GM21619 (cell line): ENCODE measurements around the gene CFAP46.
"Not testable (repeated sequence)": the region's sequence is repeated elsewhere in the genome, so short reads cannot be mapped to it uniquely, and the experiment has no call there.

ENCODE experiments used
- ATAC-seq: cut with Tn5 transposase; IDR thresholded peaks from one replicate; pipeline ENCODE4 v1.9.1; 2021; ENCODE audit not compliant: unreplicated experiment

CFAP46 gene

DNA sequence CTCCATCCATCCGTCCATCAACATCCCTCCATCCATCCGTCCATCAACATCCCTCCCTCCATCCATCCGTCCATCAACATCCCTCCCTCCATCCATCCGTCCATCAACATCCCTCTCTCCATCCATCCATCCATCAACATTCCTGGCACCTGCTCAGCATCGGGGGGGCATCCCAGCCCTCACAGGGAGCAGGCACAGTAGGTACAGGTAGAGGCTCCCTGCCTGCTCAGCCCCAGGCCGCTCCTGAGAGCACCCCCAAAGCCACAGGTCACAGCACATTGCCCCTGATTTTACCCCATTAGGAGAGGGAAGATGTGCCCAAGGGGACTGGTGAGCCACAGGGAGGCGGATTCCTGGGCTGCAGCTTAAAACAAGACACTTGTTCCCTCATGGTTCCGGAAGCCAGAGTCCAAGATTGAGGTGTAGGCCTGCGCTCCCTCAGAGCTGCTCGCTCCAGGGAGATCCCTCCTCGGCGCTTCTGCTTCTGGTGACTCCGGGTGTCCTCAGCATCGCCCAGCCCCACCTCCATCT is 21.1 kb upstream of the CFAP46 start:
- ATAC-seq: no peak

DNA sequence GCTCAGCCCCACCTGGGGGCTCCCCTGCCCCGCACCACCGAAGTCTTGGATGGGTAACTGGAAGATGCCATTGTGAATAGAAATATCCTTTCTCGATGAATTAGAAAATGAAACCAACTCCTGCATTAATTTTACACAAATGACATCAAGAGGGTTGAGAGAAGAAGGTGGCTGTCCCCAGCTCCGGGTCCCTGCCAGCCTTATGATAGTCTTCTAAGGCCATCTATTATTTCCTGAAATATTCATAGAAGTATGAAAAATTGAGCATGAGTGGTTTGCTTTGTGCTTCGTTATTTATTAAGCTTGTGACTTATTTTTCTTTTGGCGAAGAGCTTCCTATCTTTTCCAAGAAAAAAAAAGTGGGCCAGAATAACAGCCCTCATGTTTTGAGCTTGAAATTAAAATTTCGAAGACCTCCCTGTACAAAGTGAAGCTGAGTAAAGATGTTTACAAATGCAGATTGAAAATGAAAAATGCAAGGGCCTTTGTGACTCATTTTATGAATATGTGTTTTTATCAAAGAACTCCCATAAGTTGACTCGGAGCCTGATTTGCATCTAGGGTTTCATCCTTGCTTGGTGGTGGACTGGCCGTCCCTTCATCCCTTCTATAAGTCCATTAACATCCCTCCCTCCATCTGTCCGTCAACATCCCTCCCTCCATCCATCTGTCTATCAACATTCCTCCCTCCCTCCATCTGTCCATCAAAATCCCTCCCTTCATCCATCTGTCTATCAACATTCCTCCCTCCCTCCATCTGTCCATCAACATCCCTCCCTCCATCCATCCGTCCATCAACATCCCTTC is 20.5 kb upstream of the CFAP46 start:
- peak; percentile 56 for ATAC-seq

DNA sequence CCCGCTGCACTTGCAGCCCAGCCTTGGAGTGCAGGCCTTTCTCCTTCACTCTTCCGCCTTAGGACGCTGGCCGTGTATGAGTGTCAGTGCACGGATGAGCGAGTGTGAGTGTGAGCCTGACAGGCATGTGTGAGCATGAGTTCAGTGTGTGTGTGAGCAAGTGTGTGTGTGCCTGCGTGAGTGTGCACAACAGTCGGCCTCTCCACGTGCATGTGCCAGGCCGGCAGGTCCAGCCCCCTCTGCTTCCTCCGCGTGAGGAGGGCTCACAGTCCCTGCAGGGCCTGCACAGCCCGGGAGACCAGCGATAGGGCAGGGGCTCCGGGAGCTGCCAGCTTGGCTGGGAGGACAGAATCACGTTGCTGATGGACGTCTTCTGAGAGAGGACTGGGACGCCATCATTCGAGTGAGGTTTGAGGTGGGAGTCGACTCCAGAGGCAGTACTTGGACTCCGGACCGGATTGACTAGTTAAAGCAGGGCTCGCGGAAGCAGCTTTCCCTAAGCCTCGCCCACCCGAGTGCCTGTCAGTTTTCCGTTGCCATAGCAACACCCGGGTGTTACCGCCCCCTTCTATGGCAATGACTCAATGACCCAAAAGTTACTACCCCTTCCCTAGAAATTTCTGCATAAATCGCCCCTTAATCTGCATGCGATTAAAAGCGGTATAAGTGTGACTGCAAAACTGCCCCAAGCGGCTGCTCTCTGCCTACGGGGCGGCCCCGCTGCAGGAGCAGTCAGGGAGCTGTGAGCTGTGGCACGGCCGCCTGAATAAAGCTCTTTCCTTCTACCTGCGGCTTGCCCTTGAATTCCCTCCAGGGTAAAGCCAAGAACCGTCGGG is 19.6 kb upstream of the CFAP46 start:
- ATAC-seq: peak; percentile 74

DNA sequence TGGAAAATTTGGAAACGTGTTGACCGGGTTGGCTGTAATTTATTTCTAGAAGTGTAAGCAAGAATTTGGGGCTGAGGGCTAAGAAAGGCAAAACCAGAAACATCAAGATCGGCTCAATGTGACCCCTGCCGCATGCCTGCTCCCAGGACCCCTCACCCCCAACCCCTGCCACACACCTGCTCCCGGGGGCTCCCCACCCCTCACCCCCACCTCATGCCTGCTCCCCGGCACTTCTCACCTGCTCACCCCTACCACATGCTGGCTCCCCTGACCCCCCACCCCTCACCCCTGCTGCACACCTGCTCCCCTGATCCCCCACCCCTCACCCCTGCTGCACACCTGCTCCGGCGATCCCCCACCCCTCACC is 19.0 kb upstream of the CFAP46 start:
- ATAC-seq: no peak

DNA sequence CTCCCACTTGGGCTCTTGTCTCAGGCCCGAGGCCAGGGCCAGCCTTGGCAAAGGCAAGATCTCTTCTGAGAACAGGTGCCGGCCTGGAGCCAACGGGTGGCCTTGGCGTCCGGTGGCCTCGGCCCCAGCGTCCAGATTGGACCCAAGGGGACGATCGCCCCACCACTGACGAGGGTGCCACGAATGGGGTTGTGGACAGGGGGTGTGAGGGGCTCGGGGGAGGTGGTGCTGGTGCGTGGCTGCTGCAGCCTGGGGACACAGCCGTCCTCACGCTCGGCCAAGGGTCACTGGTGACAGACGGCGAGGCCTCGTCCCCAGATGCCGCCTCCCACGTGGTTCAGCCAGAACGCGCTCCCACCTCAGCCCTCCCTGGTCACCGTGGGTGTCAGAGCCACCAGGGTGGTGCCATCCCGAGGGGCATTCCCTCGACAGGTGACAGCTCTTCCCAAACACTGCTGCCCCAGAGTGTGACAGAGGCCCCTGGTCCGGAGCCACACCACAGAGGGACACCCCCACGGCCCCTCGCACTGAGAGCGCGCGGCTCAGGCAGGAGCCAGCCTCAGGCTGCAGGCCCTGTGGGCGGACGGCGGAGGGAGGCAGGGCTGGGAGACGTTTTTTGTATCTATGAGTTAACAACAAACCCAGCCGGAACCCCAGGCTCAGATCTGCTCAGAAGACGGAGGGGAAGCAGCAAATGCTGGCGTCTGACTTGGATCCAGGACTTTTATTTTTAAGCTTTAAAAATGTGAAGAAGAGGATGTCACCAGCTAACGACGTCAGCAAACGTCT is 18.5 kb upstream of the CFAP46 start:
- no peak for ATAC-seq

DNA sequence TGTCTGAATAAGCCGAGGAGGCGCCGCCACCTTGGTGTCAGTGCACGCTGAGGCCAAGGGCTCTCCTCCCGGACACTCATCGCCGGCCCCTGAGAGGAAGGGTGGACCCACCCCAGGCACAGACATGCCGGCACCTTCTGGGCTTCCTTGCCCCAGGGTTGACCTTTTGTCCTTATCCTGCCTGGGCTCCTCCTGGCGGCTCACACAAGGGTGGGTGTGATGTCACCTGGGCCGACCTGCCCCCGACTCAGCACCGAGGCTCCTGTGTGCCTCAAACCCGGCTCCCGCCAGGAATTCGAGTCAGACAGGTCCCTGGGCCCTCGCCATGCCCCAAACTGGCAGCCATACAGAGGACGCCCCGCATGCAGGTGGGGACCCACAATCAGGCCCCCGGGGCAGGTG is 17.7 kb upstream of the CFAP46 start:
- no peak for ATAC-seq

DNA sequence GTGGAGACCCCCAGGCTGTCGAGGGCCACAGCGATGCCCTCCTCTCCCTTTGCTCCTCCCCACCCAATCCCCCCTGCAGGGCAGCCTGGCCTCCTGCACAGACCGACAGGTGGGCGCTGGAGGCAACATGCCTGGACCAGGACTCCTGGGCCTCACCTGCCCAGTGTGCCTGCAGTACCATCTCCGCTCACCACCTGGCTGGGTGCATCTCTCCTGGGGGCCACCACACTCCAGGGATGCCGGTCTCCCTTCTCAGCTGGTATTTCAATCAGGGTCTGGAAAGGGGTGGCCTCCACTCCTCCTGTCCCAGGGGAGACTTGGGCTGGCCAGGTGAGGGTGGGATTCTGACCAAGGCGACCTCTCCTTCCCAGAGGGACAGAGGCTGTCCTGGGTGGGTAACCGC is 17.2 kb upstream of the CFAP46 start:
- no peak for ATAC-seq

DNA sequence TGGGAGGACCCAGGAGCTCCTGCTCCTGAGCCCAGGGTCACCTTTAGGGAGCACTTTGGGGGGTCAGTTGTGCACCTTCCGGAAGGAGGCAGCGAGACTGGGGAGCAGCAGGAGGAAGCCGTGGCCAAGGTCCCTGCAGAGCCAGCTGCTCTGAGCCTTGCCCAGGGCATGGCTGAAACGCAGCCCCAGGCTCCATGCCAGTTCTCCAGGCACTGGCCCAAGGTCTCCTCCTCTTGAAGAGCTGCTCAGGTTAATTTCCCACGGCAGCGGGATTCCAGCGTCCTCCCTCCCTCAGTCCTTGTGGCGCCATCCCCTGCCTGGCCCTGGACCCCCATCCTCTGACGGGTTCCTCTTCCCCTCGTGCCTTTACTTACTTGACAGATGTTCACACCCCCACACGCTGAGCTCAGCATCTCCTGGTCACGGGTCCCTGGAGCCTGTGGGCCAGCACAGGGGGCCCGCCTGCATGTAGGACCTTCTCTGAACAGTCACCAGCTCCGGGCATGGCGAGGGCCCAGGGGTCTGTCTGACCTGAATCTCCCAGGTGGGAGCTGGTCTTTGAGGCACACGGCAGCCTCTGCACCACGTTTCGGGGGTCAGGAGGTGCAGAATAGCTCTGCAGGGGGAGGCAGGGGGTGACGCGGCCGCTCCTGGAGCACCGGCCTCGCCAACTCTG is 16.7 kb upstream of the CFAP46 start:
- no peak for ATAC-seq

DNA sequence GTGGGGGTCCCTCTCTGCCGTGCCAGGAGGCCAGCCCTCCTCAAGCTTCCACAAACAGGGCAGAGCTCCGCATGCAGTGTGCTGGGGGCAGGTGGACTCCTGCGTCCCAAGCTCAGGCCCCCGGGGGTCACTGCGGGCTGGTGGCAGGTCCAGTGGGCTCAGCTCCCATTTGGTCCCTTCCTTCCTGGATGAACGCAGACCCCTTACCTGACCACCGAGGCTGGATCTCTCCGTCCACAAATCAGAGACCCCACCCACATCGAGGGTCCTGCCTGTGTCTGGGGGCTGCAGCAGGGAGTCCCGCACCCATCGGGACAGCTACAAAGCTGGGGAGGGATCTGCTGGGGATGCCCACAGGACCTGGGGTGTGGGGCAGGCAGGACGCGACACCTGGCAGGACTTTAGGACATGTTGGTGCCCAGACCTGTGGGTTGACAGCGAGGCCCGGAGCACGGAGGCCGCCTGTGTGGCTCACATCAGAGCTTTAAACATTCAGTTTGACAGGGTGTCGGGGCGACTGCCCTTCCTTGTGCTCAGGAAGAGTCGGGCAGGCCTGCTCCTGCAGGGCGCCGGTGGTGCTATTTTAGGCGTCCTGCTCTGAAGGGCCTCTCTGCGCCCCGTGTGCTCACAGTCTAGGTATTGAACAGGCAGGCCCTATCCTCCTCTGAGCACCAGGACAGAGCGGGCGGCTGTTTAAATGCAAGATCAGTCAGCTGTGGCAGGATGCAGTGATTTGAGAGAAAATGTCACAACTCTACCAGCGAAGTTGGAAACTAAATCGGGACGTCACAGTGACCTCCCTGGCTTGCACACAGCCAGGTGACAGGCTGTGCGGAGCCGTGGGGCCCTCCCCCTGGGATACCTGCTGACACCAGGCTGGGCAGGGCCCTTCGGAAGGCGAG is 15.9 kb upstream of the CFAP46 start:
- ATAC-seq: no peak

DNA sequence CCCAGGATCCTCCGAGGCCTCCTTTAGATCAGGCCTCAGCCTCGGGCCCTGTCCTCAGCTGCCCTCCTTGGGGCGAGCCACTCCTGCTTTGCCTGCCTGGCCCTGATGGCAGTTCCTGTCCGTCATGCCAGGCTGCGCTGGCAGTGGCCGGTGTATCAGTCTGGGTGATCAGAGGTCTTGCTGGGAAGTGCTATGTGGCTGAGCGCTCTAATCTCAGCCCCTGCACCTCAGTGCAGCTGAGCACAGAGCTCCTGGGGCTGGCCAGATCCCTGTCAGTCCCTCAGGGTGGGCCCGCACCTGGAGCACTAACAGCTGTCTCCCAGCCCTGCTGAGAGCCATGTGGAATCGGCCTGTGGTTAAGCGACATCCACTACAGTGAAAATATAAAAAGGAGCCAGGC is 14.8 kb upstream of the CFAP46 start:
- no peak for ATAC-seq

DNA sequence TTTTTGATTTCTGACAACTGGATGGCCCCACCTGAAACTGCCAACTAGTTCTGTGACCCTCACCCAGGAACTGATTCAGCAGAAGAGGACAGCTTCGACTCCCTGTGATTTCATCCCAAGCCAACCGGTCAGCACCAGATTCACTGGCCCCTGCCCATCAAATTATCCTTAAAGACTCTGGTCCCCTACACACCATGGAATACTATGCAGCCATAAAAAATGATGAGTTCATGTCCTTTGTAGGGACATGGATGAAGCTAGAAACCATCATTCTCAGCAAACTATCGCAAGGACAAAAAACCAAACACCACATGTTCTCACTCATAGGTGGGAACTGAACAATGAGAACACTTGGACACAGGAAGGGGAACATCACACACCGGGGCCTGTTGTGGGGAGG is 13.9 kb upstream of the CFAP46 start:
- not testable (repeated sequence) for ATAC-seq

DNA sequence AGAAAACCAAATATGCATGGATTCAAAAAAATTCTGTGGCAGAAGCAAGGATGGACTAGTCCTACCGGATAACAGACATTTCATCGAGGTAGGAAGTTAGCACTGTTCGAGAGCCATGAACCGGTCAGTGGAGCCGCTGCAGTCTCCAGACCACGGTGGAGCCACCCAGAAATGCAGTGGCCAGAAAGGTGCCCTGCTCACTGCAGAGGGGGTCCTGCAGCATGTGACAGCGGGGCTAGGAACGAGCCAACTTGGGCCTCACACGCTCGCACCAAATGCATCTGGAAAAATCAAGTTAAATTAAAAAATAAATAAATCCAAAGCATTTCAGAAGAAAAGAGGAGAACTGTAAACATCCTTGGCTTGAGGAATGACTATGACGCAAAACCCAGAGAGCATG is 13.1 kb upstream of the CFAP46 start:
- no peak for ATAC-seq

DNA sequence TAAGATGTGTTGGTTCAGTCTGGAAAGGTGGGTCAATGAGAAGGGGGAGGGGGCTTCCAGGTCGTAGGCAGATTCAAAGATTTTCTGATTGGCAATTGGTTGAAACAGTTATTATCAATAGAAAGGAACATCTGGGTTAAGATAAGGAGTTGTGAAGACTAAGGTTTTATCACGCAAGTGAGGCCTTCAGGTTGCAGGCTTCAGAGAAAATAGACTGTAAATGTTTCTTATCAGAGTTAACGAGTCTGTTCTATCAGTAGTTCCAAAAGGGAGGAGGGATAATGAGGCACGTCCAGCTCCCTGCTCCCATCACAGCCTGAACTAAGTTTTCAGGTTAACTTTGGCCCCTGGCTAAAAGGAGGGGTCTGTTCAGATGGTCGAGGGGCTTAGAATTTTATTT is 11.1 kb upstream of the CFAP46 start:
- no peak for ATAC-seq

DNA sequence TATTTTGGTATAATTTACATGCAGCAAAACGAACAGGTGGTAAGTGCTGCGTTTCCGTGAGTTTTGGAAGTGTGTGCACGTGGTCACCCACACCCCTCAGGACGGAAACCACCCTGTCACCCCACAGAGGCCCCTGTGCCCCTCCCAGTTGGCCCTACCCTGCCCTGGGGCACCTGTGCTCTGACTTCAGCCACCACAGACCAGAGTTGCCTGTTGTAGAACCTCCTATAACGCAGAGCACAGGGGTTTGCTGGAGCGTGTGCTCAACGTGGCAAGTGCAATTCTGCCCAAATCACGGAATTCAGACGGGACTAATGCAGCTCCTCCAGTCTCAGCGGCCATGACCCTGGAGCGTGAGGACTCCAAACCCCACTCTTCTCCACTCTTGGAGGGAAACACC is 9.6 kb upstream of the CFAP46 start:
- no peak for ATAC-seq

DNA sequence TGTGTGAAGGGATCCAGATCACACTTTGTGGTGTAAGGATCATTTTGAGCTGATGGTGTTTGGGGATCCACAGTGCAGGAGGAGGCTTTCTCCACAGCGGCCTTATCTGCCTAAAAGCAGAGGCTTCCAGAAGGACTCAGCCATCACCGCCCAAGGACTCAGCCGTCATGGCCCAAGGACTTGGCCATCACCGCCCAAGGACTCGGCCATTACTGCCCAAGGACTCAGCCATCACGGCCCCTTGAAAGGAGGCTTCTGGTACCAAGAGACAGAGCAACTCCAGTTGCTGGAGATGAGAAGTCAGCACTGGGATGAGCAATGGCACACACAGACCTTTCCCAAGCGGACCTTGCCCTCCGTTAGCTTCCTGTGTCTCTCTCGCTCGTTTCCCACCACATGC is 6.0 kb upstream of the CFAP46 start:
- ATAC-seq: no peak

DNA sequence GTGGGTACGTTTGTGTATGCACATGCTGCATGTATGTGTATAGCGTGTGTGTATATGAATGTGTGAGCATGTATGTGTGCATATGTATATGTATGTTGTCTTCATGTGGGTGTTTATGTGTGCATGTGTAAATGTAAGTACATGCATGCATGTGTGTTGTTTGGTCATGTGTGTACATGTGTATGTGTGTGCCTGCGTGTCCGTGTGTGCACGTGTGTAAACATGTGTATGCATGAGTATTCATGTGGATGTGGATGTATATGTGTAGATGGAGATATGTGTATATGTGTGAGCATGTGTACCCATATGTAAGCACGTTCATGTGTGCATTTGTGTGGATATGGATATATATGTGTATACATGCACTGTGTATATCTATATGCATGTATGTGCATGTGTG is 5.5 kb upstream of the CFAP46 start:
- ATAC-seq: no peak

DNA sequence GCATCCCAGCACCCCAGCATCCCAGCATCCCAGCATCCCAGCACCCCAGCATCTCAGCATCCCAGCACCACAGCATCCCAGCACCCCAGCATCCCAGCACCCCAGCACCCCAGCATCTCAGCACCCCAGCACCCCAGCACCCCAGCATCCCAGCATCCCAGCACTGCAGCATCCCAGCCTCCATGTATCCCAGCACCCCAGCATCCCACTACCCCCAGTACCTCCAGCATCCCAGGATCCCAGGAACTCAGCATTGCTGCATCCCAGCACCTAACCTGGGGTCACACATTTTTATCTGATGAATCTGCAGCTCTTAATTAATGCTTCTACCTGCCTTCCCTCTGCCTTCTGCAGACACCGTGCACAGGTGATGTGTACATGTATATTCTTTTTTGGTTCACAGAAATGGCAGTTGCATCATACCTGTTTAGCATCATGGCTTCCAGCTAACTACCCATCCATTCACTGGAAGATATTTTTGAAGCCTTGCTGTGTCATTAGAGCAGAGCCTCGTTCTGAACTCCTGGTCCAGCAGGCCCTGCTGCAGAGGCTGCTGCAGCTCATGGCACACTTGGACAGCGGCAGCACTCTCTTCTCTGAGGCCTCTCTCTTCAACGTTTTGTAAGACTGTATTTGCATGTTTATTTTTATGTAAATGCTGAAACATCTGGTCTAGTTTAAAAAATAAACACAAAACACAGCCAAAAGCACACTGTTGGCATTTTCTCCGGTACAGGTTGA is 4.6 kb upstream of the CFAP46 start:
- no peak for ATAC-seq

DNA sequence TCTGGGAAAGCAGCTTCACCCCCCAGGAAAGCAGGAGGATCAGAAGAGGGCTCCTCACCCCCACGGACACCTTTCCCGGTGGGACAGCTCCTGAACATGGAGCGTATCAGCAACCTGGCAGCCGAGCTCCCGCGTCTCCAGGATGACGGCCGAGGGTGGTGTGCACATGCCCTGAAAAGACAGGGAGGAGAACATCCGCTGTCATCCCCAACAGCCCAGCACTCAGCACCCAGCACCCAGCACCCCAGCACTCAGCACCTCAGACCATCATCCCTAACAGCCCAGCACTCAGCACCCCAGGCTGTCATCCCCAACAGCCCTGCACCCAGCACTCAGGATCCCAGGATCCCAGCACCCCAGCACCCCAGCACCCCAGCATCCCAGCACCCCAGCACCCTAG is 3.9 kb upstream of the CFAP46 start:
- no peak for ATAC-seq

DNA sequence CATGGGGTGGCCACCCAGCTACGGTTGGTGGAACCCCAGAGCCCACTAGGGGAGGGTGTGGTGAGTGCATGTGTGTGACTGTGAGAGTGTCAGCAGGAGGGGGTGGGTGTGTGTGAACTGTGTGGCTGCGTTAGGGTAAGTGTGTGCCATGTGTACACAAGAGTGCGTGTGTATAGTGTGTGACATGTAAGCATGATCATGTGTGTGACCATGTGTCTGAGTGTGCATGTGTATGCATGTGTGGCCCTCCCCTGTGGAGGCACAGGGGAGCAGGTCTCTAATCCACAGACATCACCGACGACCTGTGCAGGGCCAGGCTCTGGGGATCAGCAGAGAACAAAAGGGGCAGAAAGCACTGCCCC is 3.5 kb upstream of the CFAP46 start:
- no peak for ATAC-seq
